K562 (cell line): ENCODE results near the gene DHRS3.

Source experiments
- ADNP ChIP-seq: fragments of 200-800 bp; sonication (Bioruptor generic); IDR thresholded peaks from 2 replicates; pipeline ENCODE4 v1.6.1; 2016; ENCODE audit warnings: missing genetic modification characterization, missing compliant biosample characterization
- CREB5 ChIP-seq: fragments of 250-450 bp; sonication (Bioruptor Pico); IDR thresholded peaks from 2 replicates; pipeline ENCODE4 v1.5.0; 2020; ENCODE audit warnings: mild to moderate bottlenecking
- CTCF ChIP-seq, 3 experiments: IDR thresholded peaks in 2 of 3; conservative IDR thresholded peaks in 1 of 3; 2 replicates each; pipeline ENCODE4 v1.5.1; 2011 to 2012; ENCODE audit warnings: low read length in 3 of 3, mild to moderate bottlenecking in 3 of 3, control low read depth in 2 of 3, improper control_type of control experiment in 1 of 3, inconsistent platforms in 1 of 3, low read depth in 1 of 3, mixed read lengths in 1 of 3, moderate library complexity in 1 of 3; ENCODE audit not compliant: insufficient read depth in 2 of 3
- FOXO4 ChIP-seq: fragments of 450-650 bp; formaldehyde crosslinking; IDR thresholded peaks from 2 replicates; pipeline ENCODE4 v1.4.0; 2020; ENCODE audit warnings: mild to moderate bottlenecking, moderate library complexity
- KLF13 ChIP-seq: fragments of 450-650 bp; IDR thresholded peaks from 2 replicates; pipeline ENCODE4 v1.6.1; 2016; ENCODE audit warnings: missing genetic modification characterization, low read depth, mild to moderate bottlenecking, missing compliant biosample characterization, moderate library complexity, borderline replicate concordance
- RBFOX2 ChIP-seq: fragments of 200-400 bp; formaldehyde crosslinking; IDR thresholded peaks from 2 replicates; pipeline ENCODE4 v1.6.1; 2017; ENCODE audit warnings: low read depth, mild to moderate bottlenecking, low read length, moderate library complexity
- SMC3 ChIP-seq: conservative IDR thresholded peaks from 2 replicates; pipeline ENCODE4 v1.6.1; 2011; ENCODE audit warnings: low read depth, low read length, improper control_type of control experiment; ENCODE audit not compliant: insufficient read depth
- STAT5A ChIP-seq: IDR thresholded peaks from 2 replicates; pipeline ENCODE4 v1.6.1; 2012; ENCODE audit warnings: low read length, inconsistent platforms, borderline replicate concordance
- TBP ChIP-seq: optimal IDR thresholded peaks from 2 replicates; pipeline ENCODE3; 2011; ENCODE audit warnings: low read depth, low read length, improper control_type of control experiment

- TF ChIP-seq ADNP (tag): no peak
- TF ChIP-seq STAT5A: no peak
- no peak for TF ChIP-seq CTCF (IDR thresholded peaks at IDR 0.05 in 2 of 3, conservative IDR thresholded peaks at IDR 0.05 in 1 of 3; ENCODE audit: insufficient read depth in 2 of 3, low read depth in 1 of 3, low read length in 3 of 3)
- TF ChIP-seq RBFOX2: no peak
- TF ChIP-seq CREB5 (CRISPR knock-in tag): no peak
- no peak for TF ChIP-seq FOXO4 (CRISPR knock-in tag)
- TF ChIP-seq TBP: no peak
- no peak for TF ChIP-seq SMC3
- no peak for TF ChIP-seq KLF13 (tag)
These were observed 504 bp downstream of the DHRS3 start for GRCh38 chr1:12617511-12617900.
